IPS-15b (cell line): ENCODE measurements around the gene EPB41L3.

Source experiments
- H3K27me3 ChIP-seq: one replicate; pipeline ENCODE4 v1.6.1; 2013; ENCODE audit warnings: low read length; ENCODE audit not compliant: control insufficient read depth, insufficient read depth
- H3K36me3 ChIP-seq: one replicate; pipeline ENCODE4 v1.6.1; 2013; ENCODE audit warnings: low read length; ENCODE audit not compliant: control insufficient read depth, insufficient read depth
- H3K4me1 ChIP-seq: one replicate; pipeline ENCODE4 v1.6.1; 2013; ENCODE audit warnings: mild to moderate bottlenecking, low read length; ENCODE audit not compliant: control insufficient read depth, insufficient read depth
- H3K4me3 ChIP-seq: one replicate; pipeline ENCODE4 v1.5.1; 2013; ENCODE audit warnings: low read depth, low read length
- H3K9ac ChIP-seq: one replicate; pipeline ENCODE4 v1.6.1; 2013; ENCODE audit warnings: low read depth, mild to moderate bottlenecking, low read length
- H3K9me3 ChIP-seq: one replicate; pipeline ENCODE4 v1.6.1; 2013; ENCODE audit warnings: mild to moderate bottlenecking, low read length; ENCODE audit not compliant: control insufficient read depth, insufficient read depth

Gene EPB41L3

GRCh38 chr18:5463831-5464230 lies 80.0 kb downstream of the EPB41L3 start:
- H3K36me3 ChIP-seq: no peaks in the 10 kb centered on the region
- no peak overlapping the region for H3K4me3 ChIP-seq
- H3K4me1 ChIP-seq: no peaks in the 10 kb centered on the region
- H3K27me3 ChIP-seq: no peaks in the 10 kb centered on the region
- H3K9ac ChIP-seq: no peak overlapping the region
- no peaks in the 10 kb centered on the region for H3K9me3 ChIP-seq

- H3K4me1 ChIP-seq: no peaks in the 10 kb centered on the region
- H3K36me3 ChIP-seq: no peaks in the 10 kb centered on the region
- no peak overlapping the region for H3K9ac ChIP-seq
- no peaks in the 10 kb centered on the region for H3K9me3 ChIP-seq
- no peaks in the 10 kb centered on the region for H3K27me3 ChIP-seq
- no peak overlapping the region for H3K4me3 ChIP-seq
Measured at GRCh38 chr18:5463390-5463789, 80.4 kb downstream of the EPB41L3 start.

GRCh38 chr18:5462227-5462626 lies 81.6 kb downstream of the EPB41L3 start:
- no peak overlapping the region for H3K9ac ChIP-seq
- H3K9me3 ChIP-seq: no peaks in the 10 kb centered on the region
- H3K27me3 ChIP-seq: no peaks in the 10 kb centered on the region
- no peaks in the 10 kb centered on the region for H3K4me1 ChIP-seq
- H3K4me3 ChIP-seq: no peak overlapping the region
- H3K36me3 ChIP-seq: no peaks in the 10 kb centered on the region

- Histone ChIP-seq H3K4me3 (no peak overlapping the region), H3K9ac (no peak overlapping the region)
Measured at GRCh38 chr18:5461041-5461440, 82.8 kb downstream of the EPB41L3 start.

GRCh38 chr18:5457462-5457957 lies 86.3 kb downstream of the EPB41L3 start:
- Histone ChIP-seq H3K36me3 (no peaks in the 10 kb centered on the region), H3K4me3 (no peak overlapping the region), H3K27me3 (no peaks in the 10 kb centered on the region), H3K4me1 (no peaks in the 10 kb centered on the region), H3K9ac (no peak overlapping the region), H3K9me3 (no peaks in the 10 kb centered on the region)

More at GRCh38 chr18:5461041-5461440, 82.8 kb downstream of the EPB41L3 start:
- H3K27me3 ChIP-seq: no peaks in the 10 kb centered on the region
- no peaks in the 10 kb centered on the region for H3K36me3 ChIP-seq
- no peaks in the 10 kb centered on the region for H3K9me3 ChIP-seq
- H3K4me1 ChIP-seq: no peaks in the 10 kb centered on the region

- Histone ChIP-seq H3K4me3 (no peak overlapping the region), H3K4me1 (no peaks in the 10 kb centered on the region), H3K36me3 (no peaks in the 10 kb centered on the region), H3K27me3 (no peaks in the 10 kb centered on the region), H3K9ac (no peak overlapping the region), H3K9me3 (no peaks in the 10 kb centered on the region)
Measured at GRCh38 chr18:5456577-5457461, 87.0 kb downstream of the EPB41L3 start.

- Histone ChIP-seq H3K9ac (no peak overlapping the region), H3K36me3 (no peaks in the 10 kb centered on the region), H3K27me3 (no peaks in the 10 kb centered on the region), H3K9me3 (no peaks in the 10 kb centered on the region), H3K4me3 (no peak overlapping the region), H3K4me1 (no peaks in the 10 kb centered on the region)
Measured at GRCh38 chr18:5455674-5456073, 88.1 kb downstream of the EPB41L3 start.

GRCh38 chr18:5452943-5453443 lies 90.8 kb downstream of the EPB41L3 start:
- Histone ChIP-seq H3K4me3 (no peak overlapping the region), H3K4me1 (no peaks in the 10 kb centered on the region), H3K27me3 (no peaks in the 10 kb centered on the region), H3K9ac (no peak overlapping the region), H3K36me3 (no peaks in the 10 kb centered on the region), H3K9me3 (no peaks in the 10 kb centered on the region)

- Histone ChIP-seq H3K36me3 (no peaks in the 10 kb centered on the region), H3K9ac (no peak overlapping the region), H3K9me3 (no peaks in the 10 kb centered on the region), H3K27me3 (no peaks in the 10 kb centered on the region), H3K4me1 (no peaks in the 10 kb centered on the region), H3K4me3 (no peak overlapping the region)
Measured at GRCh38 chr18:5451871-5452270, 91.9 kb downstream of the EPB41L3 start.

GRCh38 chr18:5451150-5451549 lies 92.6 kb downstream of the EPB41L3 start:
- Histone ChIP-seq H3K4me1 (no peaks in the 10 kb centered on the region), H3K9ac (no peak overlapping the region), H3K36me3 (no peaks in the 10 kb centered on the region), H3K9me3 (no peaks in the 10 kb centered on the region), H3K4me3 (no peak overlapping the region), H3K27me3 (no peaks in the 10 kb centered on the region)

- H3K4me1 ChIP-seq: no peaks in the 10 kb centered on the region
- H3K4me3 ChIP-seq: no peak overlapping the region
- H3K27me3 ChIP-seq: no peaks in the 10 kb centered on the region
- no peak overlapping the region for H3K9ac ChIP-seq
- H3K36me3 ChIP-seq: no peaks in the 10 kb centered on the region
- no peaks in the 10 kb centered on the region for H3K9me3 ChIP-seq
Measured at GRCh38 chr18:5449858-5450509, 93.8 kb downstream of the EPB41L3 start.

- no peak overlapping the region for H3K9ac ChIP-seq
- no peaks in the 10 kb centered on the region for H3K27me3 ChIP-seq
- no peak overlapping the region for H3K4me3 ChIP-seq
- no peaks in the 10 kb centered on the region for H3K36me3 ChIP-seq
- no peaks in the 10 kb centered on the region for H3K4me1 ChIP-seq
- no peaks in the 10 kb centered on the region for H3K9me3 ChIP-seq
Measured at GRCh38 chr18:5447442-5447841, 96.4 kb downstream of the EPB41L3 start.
